Esophagus muscularis mucosa (tissue), 3 donors: ENCODE results near the gene ATP2A3.

Experiments
- POLR2A ChIP-seq: fragments of 450-650 bp; IDR thresholded peaks from one replicate; pipeline ENCODE4 v1.6.1; 2017; ENCODE audit warnings: antibody characterized with exemption, moderate library complexity, mild to moderate bottlenecking, low read depth
- POLR2AphosphoS5 ChIP-seq, 2 donors: sonication (generic); formaldehyde crosslinking; IDR thresholded peaks; one replicate each; pipeline ENCODE4 v1.6.1; 2017; ENCODE audit warnings: antibody characterized with exemption in 2 of 2
- TF ChIP-seq, protein P1 (sequence below), 3 experiments: fragments of 200-600 bp in 2 of 3; fragments of 450-650 bp in 1 of 3; sonication (generic) in 2 of 3; IDR thresholded peaks; one replicate each; pipeline ENCODE4 v1.5.1; 2017 to 2019; ENCODE audit warnings: antibody characterized with exemption in 3 of 3, mild to moderate bottlenecking in 2 of 3, moderate library complexity in 1 of 3

DNA sequence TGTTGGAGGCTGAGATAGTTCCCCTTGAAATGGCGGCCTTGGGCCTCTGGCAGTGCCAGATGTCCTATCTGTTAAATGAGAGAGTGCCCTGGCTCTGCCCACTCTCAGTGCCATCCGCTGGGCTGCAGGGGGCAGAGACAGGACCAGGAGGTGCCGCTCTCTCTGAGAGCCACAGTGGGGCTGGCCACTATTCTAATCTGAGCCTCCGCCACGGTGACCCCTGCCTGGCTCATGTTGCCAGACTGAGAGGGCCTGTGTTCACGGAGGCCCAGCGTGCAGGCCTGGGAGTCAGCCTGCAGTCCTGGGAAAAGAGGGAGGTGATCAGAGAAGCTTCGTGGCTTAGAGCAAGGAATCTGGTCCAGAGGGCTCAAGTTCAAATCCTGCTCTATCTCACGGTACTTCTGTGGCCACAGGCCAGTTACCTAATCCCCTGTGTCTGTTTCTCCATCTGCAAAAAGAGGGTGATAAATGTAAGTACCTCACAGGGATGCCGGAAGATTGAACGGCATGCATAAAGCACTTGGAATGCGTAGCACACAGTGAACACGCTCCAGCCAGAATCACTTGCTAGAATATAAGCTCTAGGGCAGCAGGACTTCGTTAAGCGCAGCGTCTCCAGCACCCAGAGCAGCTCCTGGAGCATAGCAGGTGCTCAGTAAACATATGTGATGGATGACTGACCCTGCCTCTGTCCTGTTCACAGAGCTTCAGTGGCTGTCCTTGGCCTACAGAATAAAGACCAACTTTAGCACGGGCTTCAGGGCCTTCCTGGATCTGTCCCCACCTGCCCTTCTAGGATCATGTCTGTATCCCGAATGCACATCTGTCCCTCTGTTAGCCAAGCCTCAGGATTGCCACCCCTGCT, 6.3 kb downstream of the ATP2A3 start:
- TF ChIP-seq POLR2AphosphoS5 (IDR thresholded peaks at IDR 0.05) (no peak), POLR2A (no peak)
- TF ChIP-seq, protein P1, sequence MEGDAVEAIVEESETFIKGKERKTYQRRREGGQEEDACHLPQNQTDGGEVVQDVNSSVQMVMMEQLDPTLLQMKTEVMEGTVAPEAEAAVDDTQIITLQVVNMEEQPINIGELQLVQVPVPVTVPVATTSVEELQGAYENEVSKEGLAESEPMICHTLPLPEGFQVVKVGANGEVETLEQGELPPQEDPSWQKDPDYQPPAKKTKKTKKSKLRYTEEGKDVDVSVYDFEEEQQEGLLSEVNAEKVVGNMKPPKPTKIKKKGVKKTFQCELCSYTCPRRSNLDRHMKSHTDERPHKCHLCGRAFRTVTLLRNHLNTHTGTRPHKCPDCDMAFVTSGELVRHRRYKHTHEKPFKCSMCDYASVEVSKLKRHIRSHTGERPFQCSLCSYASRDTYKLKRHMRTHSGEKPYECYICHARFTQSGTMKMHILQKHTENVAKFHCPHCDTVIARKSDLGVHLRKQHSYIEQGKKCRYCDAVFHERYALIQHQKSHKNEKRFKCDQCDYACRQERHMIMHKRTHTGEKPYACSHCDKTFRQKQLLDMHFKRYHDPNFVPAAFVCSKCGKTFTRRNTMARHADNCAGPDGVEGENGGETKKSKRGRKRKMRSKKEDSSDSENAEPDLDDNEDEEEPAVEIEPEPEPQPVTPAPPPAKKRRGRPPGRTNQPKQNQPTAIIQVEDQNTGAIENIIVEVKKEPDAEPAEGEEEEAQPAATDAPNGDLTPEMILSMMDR (IDR thresholded peaks at IDR 0.05) = no peak
